ENCODE data around the gene MPP3. TPM values are rescaled to one million over a fixed set of nuclear protein-coding genes. Genes with fewer than 3 reads are reported as not detected.
"Not testable (repeated sequence)": the region's sequence is repeated elsewhere in the genome, so short reads cannot be mapped to it uniquely, and the experiment has no call there.

Gene MPP3
- polyA plus RNA-seq, 3 donors: 1.5 TPM; not detected in 2

GRCh38 chr17:43792668-43793067 is 40.3 kb downstream of the MPP3 start:
- H3K9me3 Mint-ChIP-seq; H3K27me3 Mint-ChIP-seq (ENCODE audit: low read depth in 3 of 3); H3K4me1 ChIP-seq (ENCODE audit: control insufficient read depth in 1 of 2, insufficient read depth in 2 of 2, low read length in 2 of 2); intact Hi-C loops (cut with micrococcal nuclease); H3K27me3 ChIP-seq (ENCODE audit: control insufficient read depth in 2 of 2, insufficient read depth in 2 of 2, low read length in 2 of 2); H2AFZ ChIP-seq (ENCODE audit: insufficient read depth, low read depth, low read length, poor library complexity, severe bottlenecking); H3K9ac ChIP-seq (ENCODE audit: insufficient read depth, low read length, poor library complexity, severe bottlenecking); H3K36me3 ChIP-seq (replicated peaks in 1 of 2; ENCODE audit: control insufficient read depth in 1 of 2, insufficient read depth in 2 of 2, low read length in 2 of 2); H3K79me2 ChIP-seq (ENCODE audit: insufficient read depth, low read length); H3K4me1 Mint-ChIP-seq; H4K20me1 ChIP-seq (ENCODE audit: insufficient read depth, low read length); H3K27ac ChIP-seq (ENCODE audit: low read depth in 1 of 2, low read length in 2 of 2); H3K9me3 ChIP-seq (replicated peaks in 1 of 2; ENCODE audit: control insufficient read depth in 1 of 2, insufficient read depth in 1 of 2, low read length in 2 of 2); H3K4me3 ChIP-seq (replicated peaks in 1 of 3; ENCODE audit: low read depth in 2 of 3, low read length in 3 of 3); H3K4me2 ChIP-seq (replicated peaks; ENCODE audit: extremely low read depth, low read length, poor library complexity, severe bottlenecking); DNase-seq; H3K27ac Mint-ChIP-seq; H3K36me3 Mint-ChIP-seq; H3K4me3 Mint-ChIP-seq: not testable (repeated sequence)
- WGBS (ENCODE audit: insufficient coverage): no CpG with 5 or more reads among the region's 4 CpGs

GRCh38 chr17:43791589-43791988 is 41.4 kb downstream of the MPP3 start:
- TF ChIP-seq, protein P1, sequence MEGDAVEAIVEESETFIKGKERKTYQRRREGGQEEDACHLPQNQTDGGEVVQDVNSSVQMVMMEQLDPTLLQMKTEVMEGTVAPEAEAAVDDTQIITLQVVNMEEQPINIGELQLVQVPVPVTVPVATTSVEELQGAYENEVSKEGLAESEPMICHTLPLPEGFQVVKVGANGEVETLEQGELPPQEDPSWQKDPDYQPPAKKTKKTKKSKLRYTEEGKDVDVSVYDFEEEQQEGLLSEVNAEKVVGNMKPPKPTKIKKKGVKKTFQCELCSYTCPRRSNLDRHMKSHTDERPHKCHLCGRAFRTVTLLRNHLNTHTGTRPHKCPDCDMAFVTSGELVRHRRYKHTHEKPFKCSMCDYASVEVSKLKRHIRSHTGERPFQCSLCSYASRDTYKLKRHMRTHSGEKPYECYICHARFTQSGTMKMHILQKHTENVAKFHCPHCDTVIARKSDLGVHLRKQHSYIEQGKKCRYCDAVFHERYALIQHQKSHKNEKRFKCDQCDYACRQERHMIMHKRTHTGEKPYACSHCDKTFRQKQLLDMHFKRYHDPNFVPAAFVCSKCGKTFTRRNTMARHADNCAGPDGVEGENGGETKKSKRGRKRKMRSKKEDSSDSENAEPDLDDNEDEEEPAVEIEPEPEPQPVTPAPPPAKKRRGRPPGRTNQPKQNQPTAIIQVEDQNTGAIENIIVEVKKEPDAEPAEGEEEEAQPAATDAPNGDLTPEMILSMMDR (IDR thresholded peaks at IDR 0.05): no peak
- H3K79me2 ChIP-seq (ENCODE audit: insufficient read depth, low read length): no peaks in the 10 kb centered on the region
- no peaks in the 10 kb centered on the region for H3K9me3 ChIP-seq (replicated peaks in 1 of 2; ENCODE audit: control insufficient read depth in 1 of 2, insufficient read depth in 1 of 2, low read length in 2 of 2)
- H3K9ac ChIP-seq (ENCODE audit: insufficient read depth, low read length, poor library complexity, severe bottlenecking): no peak overlapping the region
- H3K4me2 ChIP-seq (replicated peaks; ENCODE audit: extremely low read depth, low read length, poor library complexity, severe bottlenecking): no peak overlapping the region
- WGBS (ENCODE audit: insufficient coverage): no CpG with 5 or more reads among the region's 3 CpGs
- no peak for DNase-seq
- H3K4me1 ChIP-seq (ENCODE audit: control insufficient read depth in 1 of 2, insufficient read depth in 2 of 2, low read length in 2 of 2): peaks cover 5 to 16% of the 10 kb centered on the region in 2 donors
- Mint-ChIP-seq H3K27ac (no peak overlapping the region), H3K27me3 (ENCODE audit: low read depth in 3 of 3) (peaks cover 0 to 6% (median 2%) of the 10 kb centered on the region in 3 donors), H3K9me3 (no peaks in the 10 kb centered on the region), H3K4me3 (no peak overlapping the region), H3K4me1 (peaks cover 15% of the 10 kb centered on the region), H3K36me3 (no peaks in the 10 kb centered on the region)
- intact Hi-C loops (cut with micrococcal nuclease): no loop called here
- no peak overlapping the region for H3K27ac ChIP-seq (ENCODE audit: low read depth in 1 of 2, low read length in 2 of 2)
- no peak overlapping the region for H2AFZ ChIP-seq (ENCODE audit: insufficient read depth, low read depth, low read length, poor library complexity, severe bottlenecking)
- H4K20me1 ChIP-seq (ENCODE audit: insufficient read depth, low read length): no peaks in the 10 kb centered on the region
- H3K27me3 ChIP-seq (ENCODE audit: control insufficient read depth in 2 of 2, insufficient read depth in 2 of 2, low read length in 2 of 2): no peaks in the 10 kb centered on the region
- H3K36me3 ChIP-seq (replicated peaks in 1 of 2; ENCODE audit: control insufficient read depth in 1 of 2, insufficient read depth in 2 of 2, low read length in 2 of 2): no peaks in the 10 kb centered on the region
- H3K4me3 ChIP-seq (replicated peaks in 1 of 3; ENCODE audit: low read depth in 2 of 3, low read length in 3 of 3): no peak overlapping the region

Data from CD14-positive monocyte (primary cell).